ENCODE results near the gene MAGEB2. TPM values are rescaled to one million over a fixed set of nuclear protein-coding genes. Genes with fewer than 3 reads are reported as not detected.

MAGEB2 gene
- total RNA-seq, 1 donor from 2014 or later: not detected

DNA sequence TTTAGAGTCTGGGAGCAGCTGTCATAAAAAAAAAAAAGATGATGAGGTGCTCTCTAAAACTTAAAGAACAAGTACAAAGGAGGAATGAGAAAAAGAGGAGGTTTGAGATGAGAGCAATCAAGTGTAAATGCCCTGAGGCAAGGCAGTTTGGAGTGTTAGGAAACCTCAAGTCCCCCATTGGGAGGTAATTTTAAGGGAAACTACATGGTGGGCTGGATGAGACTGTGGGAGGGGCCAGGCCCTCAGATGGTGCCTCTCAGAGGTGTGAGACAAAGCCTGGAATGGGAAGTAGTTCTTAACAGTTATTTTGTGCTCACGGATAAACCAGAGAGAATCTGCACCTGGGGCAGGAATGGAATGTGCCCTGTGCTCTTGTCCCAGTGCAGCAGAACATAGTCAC, 13.2 kb downstream of the MAGEB2 start:
- TF ChIP-seq, protein P1, sequence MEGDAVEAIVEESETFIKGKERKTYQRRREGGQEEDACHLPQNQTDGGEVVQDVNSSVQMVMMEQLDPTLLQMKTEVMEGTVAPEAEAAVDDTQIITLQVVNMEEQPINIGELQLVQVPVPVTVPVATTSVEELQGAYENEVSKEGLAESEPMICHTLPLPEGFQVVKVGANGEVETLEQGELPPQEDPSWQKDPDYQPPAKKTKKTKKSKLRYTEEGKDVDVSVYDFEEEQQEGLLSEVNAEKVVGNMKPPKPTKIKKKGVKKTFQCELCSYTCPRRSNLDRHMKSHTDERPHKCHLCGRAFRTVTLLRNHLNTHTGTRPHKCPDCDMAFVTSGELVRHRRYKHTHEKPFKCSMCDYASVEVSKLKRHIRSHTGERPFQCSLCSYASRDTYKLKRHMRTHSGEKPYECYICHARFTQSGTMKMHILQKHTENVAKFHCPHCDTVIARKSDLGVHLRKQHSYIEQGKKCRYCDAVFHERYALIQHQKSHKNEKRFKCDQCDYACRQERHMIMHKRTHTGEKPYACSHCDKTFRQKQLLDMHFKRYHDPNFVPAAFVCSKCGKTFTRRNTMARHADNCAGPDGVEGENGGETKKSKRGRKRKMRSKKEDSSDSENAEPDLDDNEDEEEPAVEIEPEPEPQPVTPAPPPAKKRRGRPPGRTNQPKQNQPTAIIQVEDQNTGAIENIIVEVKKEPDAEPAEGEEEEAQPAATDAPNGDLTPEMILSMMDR (IDR thresholded peaks at IDR 0.05; ENCODE audit: insufficient read depth, low read length, poor library complexity, severe bottlenecking): no peak
- H3K27me3 ChIP-seq (ENCODE audit: control insufficient read depth, insufficient read depth, low read length): no peaks in the 10 kb centered on the region
- DNase-seq (ENCODE audit: low read depth): no peak
- no peaks in the 10 kb centered on the region for H3K36me3 ChIP-seq (ENCODE audit: control insufficient read depth, insufficient read depth, low read length)
- no peak overlapping the region for H3K4me3 ChIP-seq (ENCODE audit: low read depth, low read length)

DNA sequence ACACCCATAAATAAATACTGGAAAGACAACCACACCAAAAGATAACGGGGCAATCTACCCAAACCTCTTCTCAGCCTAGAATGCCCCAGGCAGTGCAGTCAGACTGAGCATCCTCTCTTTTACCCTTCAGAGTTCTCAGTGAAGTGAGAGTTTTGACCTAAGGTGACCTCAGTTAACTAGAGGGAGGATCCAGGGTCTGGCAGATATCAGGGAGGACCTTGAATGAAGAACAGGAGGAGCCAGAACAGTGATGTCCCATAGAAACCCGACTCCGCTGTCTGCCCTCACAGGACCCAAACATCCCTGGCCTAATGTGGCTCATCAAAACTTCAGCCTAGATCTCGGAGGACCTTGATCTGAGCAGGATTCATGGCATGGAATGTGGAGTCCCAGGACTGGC, 15.0 kb downstream of the MAGEB2 start, which contains the start of gene MAGEB3:
Gene MAGEB3 (plus strand): TSS at position 263 of the 400 bp plus-strand sequence. CDS start 5,268 bp downstream, outside the sequence.
- Histone ChIP-seq H3K4me3 (ENCODE audit: low read depth, low read length) (no peak within 1 kb of the TSS), H3K36me3 (ENCODE audit: control insufficient read depth, insufficient read depth, low read length) (no peaks in the 10 kb centered on the region), H3K27me3 (ENCODE audit: control insufficient read depth, insufficient read depth, low read length) (no peaks in the 10 kb centered on the region)
- DNase-seq (ENCODE audit: low read depth): no peak
- TF ChIP-seq, protein P1 (IDR thresholded peaks at IDR 0.05; ENCODE audit: insufficient read depth, low read length, poor library complexity, severe bottlenecking): no peak

DNA sequence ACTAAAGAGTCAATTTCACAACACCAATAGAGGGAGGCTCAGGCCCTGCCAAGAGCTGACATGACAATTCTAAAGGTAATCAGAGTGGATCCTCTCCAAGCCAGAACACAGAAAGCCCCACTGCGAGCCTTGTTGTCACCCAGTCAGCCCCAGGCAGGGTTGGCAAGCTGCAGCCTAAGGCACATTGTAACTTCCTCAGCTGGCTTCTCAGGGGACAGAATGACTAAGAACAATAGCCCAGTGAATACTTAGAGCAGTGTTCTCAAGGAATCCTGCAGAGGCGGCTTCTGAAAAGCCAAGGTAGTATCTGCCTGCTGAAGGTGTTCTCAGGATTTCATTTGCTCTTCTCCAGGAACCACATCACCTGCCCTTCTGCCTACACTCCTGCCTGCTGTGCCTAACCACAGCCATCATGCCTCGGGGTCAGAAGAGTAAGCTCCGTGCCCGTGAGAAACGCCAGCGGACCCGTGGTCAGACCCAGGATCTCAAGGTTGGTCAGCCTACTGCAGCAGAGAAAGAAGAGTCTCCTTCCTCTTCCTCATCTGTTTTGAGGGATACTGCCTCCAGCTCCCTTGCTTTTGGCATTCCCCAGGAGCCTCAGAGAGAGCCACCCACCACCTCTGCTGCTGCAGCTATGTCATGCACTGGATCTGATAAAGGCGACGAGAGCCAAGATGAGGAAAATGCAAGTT, 26.5 kb downstream of the MAGEB2 start, which contains the start of gene MAGEB4:
Gene MAGEB4 (plus strand): TSS at position 277 of the 692 bp plus-strand sequence. CDS start 136 bp downstream, at position 413.
- Histone ChIP-seq H3K36me3 (ENCODE audit: control insufficient read depth, insufficient read depth, low read length) (no peaks in the 10 kb centered on the region), H3K4me3 (ENCODE audit: low read depth, low read length) (no peak within 1 kb of the TSS), H3K27me3 (ENCODE audit: control insufficient read depth, insufficient read depth, low read length) (no peaks in the 10 kb centered on the region)
- TF ChIP-seq, protein P1 (IDR thresholded peaks at IDR 0.05; ENCODE audit: insufficient read depth, low read length, poor library complexity, severe bottlenecking): no peak
- no peak for DNase-seq (ENCODE audit: low read depth)

DNA sequence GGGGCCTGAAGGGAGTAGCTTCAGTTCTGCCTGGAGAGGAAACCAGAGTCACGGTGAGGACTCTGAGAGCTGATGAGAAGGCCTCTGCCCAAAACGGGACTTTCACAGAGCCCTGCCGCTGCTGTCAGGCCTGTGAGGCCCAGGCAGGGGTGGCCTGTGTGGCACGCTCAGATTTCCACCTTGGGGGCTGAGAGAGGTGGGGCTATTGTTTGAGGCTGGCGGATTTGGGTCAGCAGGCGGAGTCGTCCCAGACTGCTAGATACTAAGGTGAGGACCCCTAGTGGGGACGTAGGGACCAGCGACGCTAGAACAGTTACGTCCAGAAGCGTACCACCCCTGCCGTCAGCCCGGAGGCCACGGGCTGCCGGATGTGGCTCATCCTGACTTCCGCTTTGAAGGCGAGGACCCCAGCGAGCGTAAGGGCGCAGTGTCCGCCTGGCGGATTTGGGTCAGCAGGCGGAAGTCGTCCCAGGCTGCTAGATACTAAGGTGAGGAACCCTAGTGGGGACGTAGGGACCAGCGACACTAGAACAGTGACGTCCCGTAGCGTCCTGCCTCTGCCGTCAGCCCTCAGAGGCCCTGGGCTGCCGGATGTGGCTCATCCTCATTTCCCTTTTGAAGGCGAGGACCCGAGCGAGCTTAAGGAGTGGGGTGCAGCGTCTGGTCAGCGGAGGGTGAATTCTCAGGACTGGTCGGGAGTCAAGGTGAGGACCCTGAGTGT, 31.6 kb downstream of the MAGEB2 start, which contains the start of gene MAGEB1:
Gene MAGEB1 (plus strand): TSS at position 378 of the 721 bp plus-strand sequence. CDS start 3,348 bp downstream, outside the sequence.
- no peak for DNase-seq (ENCODE audit: low read depth)
- TF ChIP-seq, protein P1 (IDR thresholded peaks at IDR 0.05; ENCODE audit: insufficient read depth, low read length, poor library complexity, severe bottlenecking): no peak
- Histone ChIP-seq H3K4me3 (ENCODE audit: low read depth, low read length) (no peak within 1 kb of the TSS), H3K27me3 (ENCODE audit: control insufficient read depth, insufficient read depth, low read length) (no peaks in the 10 kb centered on the region), H3K36me3 (ENCODE audit: control insufficient read depth, insufficient read depth, low read length) (no peaks in the 10 kb centered on the region)

DNA sequence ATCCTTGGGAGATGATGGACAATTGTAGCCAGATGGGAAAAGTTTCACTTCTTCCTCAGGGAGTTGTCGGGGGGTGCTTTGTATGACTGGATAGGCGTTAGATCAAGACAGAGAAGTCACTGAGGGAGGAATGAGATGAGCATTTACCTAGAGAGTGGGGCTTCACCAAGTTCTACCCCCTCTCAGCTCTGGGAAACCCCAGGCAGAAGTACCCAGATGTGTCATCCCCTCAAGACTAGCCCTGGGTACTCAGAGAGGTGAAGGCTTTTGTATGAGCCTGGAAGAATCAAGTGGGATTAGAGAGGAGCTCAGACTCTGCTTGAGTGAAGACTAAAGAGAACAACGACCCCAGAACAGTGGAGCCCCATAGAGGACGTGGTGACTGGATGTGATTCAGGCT, 33.5 kb downstream of the MAGEB2 start:
- no peak for DNase-seq (ENCODE audit: low read depth)
- no peaks in the 10 kb centered on the region for H3K36me3 ChIP-seq (ENCODE audit: control insufficient read depth, insufficient read depth, low read length)

More for the DNA sequence above, 33.5 kb downstream of the MAGEB2 start:
- TF ChIP-seq, protein P1 (IDR thresholded peaks at IDR 0.05; ENCODE audit: insufficient read depth, low read length, poor library complexity, severe bottlenecking): no peak
- Histone ChIP-seq H3K27me3 (ENCODE audit: control insufficient read depth, insufficient read depth, low read length) (no peaks in the 10 kb centered on the region), H3K4me3 (ENCODE audit: low read depth, low read length) (no peak overlapping the region)

All from kidney epithelial cell (primary cell).